ENCODE data around the gene PHB1.

The PHB1 gene

DNA sequence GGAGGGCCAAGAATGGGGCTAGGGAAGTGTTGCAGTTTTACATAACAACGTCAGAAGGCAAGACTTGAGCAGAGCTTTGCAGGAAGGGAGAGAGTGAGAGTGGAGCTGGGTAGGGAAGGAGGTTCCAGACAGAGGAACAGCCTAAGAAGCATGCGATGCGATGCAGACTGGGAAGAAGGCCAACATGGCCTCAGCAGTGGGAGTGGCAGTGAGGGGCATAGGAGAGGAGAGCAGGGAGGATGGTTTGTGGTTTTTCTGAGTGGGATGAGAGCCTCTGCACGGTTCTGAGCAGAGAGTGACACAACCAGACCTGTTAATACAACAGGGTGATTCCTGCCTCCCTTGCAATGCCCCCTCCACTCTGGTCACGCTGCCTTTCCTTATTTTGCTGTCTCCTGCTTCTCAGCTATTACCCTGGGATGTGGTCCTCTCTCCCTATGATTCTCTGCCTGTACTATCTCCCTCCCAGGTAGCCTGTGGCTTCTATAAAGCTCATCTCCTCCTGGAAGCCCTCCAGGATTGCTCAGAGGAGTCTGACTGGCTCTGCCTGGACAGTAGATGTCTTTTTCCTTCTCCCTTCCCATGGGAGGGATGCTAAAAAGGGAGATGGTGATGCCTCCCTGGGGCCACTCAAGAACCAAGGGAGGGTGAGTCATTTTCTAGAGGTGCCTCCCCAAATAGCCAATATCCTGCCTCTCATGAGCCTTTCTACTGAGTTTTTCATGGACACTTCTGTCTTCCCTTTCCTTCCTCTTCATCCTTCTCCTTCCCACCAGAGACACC, 41.7 kb upstream of the PHB1 start:
- no peak overlapping the region for H3K27ac ChIP-seq
- TF ChIP-seq, protein P1, sequence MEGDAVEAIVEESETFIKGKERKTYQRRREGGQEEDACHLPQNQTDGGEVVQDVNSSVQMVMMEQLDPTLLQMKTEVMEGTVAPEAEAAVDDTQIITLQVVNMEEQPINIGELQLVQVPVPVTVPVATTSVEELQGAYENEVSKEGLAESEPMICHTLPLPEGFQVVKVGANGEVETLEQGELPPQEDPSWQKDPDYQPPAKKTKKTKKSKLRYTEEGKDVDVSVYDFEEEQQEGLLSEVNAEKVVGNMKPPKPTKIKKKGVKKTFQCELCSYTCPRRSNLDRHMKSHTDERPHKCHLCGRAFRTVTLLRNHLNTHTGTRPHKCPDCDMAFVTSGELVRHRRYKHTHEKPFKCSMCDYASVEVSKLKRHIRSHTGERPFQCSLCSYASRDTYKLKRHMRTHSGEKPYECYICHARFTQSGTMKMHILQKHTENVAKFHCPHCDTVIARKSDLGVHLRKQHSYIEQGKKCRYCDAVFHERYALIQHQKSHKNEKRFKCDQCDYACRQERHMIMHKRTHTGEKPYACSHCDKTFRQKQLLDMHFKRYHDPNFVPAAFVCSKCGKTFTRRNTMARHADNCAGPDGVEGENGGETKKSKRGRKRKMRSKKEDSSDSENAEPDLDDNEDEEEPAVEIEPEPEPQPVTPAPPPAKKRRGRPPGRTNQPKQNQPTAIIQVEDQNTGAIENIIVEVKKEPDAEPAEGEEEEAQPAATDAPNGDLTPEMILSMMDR (conservative IDR thresholded peaks at IDR 0.05) = no peak
- no peak for TF ChIP-seq ZFX (IDR thresholded peaks at IDR 0.05)

DNA sequence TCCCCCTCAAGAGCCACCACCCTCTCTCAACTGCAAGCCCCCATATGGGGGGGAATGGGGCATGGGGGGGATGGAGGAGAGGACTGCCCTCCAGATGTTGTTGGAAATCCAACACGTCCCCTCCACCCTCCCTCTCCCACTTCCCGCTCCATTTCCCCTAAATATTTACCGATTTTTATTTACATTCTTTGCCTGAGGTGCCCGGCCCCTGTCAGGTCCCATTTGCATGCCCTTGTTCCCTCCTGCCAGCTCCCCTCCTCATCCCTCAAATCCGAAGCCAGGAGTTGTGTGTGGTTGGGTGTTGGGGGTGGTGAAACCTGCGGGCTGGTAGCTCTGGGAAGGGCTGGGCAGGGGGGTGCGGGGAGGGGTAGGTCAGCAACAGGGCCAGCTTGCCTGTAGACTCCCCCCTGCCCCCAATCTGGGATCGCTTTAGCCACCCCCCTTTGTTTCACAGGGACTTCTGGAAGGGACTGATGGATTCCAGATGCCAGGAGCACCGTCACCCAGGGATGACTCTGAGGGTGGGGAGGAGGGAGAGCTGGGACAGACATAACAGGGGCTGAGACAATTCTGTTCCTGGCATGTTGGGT, 40.7 kb upstream of the PHB1 start:
- no peak overlapping the region for H3K27ac ChIP-seq

DNA sequence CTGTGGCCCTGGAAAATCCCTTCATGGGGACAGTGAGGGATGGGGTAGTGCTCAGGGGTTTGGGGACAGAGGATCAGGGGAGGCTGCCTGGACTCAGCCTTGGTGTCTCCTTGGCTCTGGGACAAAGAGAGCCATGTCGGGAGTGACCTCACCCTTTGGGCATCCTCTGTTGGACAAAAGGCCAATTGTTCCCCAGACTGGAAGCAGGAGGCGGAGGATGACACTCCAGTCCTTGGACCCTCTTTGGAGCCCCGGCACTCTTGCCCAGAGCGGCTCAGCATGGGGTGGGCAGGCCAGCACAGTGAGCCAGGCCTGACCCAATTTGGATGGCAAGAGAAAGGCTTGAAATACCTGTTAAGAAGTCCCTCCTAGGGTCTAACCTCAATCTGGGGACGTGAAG, 39.4 kb upstream of the PHB1 start:
- H3K27ac ChIP-seq = no peak overlapping the region
- TF ChIP-seq, protein P1 (conservative IDR thresholded peaks at IDR 0.05) = no peak
- no peak for TF ChIP-seq ZFX (IDR thresholded peaks at IDR 0.05)

More for the DNA sequence above, 40.7 kb upstream of the PHB1 start:
- no peak for TF ChIP-seq ZFX (IDR thresholded peaks at IDR 0.05)
- TF ChIP-seq, protein P1 (conservative IDR thresholded peaks at IDR 0.05) = no peak

DNA sequence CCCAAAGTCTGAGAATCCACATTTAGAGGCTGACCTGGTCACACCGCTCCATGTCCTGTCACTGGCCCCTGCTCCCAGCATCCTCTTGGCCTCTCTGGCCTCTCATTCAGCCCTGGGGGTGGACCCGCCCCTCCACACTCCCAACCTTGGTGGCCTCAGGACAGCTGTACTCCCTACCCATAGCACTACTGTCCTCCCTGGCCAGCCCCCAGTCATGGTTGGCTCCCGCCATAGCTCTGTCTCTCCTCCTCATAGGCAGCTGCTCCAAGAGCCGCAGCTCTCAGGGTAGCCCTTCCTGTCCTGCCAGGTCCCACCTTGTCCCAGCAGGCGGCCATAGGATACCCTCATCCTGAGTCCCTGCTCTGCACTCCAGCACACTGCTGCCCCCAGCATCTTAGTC, 38.0 kb upstream of the PHB1 start:
- no peak overlapping the region for H3K27ac ChIP-seq
- TF ChIP-seq, protein P1 (conservative IDR thresholded peaks at IDR 0.05) = no peak
- no peak for TF ChIP-seq ZFX (IDR thresholded peaks at IDR 0.05)

DNA sequence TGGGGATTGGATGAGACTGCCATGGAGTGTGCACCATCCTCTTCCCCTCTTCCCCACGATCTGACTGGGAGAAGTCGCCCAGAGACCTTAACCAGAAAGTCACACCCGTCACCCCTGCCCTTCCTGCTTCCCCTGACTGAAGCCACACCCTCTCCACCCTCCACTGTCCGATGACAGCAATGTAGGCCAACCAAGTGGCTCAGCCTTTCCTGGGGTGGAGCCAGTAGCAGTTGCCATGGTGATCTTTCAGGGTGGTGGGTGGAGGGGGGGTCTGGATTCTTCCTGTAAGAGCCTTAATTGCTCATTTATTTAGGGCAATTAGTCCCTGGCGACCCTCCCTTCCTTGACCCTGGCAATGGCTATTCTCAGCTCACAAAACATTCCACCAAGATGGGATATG, 37.5 kb upstream of the PHB1 start:
- TF ChIP-seq, protein P1 (conservative IDR thresholded peaks at IDR 0.05) = no peak
- TF ChIP-seq ZFX (IDR thresholded peaks at IDR 0.05) = no peak
- no peak overlapping the region for H3K27ac ChIP-seq

DNA sequence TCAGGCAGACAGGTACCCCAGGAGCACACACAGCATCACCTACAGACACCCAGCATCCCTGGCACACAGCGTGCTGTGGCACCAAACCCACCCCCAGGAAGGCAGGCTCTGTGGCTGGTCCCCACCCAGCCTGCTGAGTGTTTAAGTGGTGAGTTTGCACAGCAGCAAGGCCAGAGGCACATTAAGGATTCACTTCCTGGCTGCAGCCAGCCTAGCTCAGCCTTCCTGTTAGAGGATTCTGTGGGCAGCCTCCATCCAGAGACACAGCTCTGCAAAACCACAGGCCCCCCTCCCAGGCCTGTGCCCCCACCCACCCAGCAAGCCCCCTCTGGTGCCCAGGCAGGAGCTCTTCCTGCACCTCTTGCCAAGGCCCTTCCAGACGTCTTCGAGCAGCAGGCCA, 36.1 kb upstream of the PHB1 start:
- H3K27ac ChIP-seq = no peak overlapping the region

DNA sequence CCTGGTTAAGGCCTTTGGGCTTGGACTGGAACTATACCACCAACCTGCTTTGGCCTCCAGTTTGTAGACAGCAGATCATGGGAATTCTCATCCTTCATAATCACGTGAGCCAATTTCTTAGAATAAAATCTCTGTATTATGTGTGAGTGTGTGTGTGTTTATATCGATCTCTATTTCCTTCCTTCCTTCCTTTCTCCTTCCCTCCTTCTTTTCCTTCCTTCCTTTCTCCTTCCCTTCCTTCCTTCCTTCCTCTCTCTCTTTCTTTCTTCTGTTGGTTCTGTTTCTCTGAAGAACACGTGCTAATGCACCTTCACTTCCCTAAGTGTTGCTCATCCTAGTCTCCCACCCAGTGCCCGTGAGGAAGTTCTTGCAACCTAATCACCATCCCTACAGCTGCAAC, 35.5 kb upstream of the PHB1 start:
- no peak for TF ChIP-seq ZFX (IDR thresholded peaks at IDR 0.05)
- TF ChIP-seq, protein P1 (conservative IDR thresholded peaks at IDR 0.05) = no peak
- H3K27ac ChIP-seq = no peak overlapping the region

More for the DNA sequence above, 36.1 kb upstream of the PHB1 start:
- TF ChIP-seq, protein P1 (conservative IDR thresholded peaks at IDR 0.05) = no peak
- TF ChIP-seq ZFX (IDR thresholded peaks at IDR 0.05) = no peak

Data from C4-2B (cell line).